Measurements from ENCODE around the gene PRICKLE1. TPM values are rescaled to one million over a fixed set of nuclear protein-coding genes. Genes with fewer than 3 reads are reported as not detected.

The PRICKLE1 gene
- total and polyA plus RNA-seq, 2 of the 13 experiments (the other 11 are each of a cell fraction or from before 2014, with no cell fraction given): not detected

DNA sequence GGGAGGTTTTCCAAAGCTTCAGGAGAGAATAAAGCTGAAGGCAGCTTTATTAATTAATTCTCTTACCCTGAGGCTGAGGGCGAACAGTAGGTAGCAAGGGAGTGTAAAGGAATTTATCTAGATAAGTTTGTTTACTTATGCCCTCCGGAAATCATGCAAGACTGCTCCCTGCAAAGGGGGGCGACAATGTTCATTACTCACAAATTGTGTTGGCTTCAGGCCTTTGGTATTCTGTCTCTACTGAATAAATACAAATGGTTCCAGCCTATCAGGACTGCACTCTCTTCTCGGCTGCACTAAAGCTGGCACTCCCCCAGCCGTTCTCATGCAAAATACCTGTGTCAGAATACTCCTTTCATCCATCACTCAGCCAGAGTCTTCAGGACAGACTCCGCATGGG is 142.8 kb downstream of the PRICKLE1 start (continued):
- TF ChIP-seq, protein P1, sequence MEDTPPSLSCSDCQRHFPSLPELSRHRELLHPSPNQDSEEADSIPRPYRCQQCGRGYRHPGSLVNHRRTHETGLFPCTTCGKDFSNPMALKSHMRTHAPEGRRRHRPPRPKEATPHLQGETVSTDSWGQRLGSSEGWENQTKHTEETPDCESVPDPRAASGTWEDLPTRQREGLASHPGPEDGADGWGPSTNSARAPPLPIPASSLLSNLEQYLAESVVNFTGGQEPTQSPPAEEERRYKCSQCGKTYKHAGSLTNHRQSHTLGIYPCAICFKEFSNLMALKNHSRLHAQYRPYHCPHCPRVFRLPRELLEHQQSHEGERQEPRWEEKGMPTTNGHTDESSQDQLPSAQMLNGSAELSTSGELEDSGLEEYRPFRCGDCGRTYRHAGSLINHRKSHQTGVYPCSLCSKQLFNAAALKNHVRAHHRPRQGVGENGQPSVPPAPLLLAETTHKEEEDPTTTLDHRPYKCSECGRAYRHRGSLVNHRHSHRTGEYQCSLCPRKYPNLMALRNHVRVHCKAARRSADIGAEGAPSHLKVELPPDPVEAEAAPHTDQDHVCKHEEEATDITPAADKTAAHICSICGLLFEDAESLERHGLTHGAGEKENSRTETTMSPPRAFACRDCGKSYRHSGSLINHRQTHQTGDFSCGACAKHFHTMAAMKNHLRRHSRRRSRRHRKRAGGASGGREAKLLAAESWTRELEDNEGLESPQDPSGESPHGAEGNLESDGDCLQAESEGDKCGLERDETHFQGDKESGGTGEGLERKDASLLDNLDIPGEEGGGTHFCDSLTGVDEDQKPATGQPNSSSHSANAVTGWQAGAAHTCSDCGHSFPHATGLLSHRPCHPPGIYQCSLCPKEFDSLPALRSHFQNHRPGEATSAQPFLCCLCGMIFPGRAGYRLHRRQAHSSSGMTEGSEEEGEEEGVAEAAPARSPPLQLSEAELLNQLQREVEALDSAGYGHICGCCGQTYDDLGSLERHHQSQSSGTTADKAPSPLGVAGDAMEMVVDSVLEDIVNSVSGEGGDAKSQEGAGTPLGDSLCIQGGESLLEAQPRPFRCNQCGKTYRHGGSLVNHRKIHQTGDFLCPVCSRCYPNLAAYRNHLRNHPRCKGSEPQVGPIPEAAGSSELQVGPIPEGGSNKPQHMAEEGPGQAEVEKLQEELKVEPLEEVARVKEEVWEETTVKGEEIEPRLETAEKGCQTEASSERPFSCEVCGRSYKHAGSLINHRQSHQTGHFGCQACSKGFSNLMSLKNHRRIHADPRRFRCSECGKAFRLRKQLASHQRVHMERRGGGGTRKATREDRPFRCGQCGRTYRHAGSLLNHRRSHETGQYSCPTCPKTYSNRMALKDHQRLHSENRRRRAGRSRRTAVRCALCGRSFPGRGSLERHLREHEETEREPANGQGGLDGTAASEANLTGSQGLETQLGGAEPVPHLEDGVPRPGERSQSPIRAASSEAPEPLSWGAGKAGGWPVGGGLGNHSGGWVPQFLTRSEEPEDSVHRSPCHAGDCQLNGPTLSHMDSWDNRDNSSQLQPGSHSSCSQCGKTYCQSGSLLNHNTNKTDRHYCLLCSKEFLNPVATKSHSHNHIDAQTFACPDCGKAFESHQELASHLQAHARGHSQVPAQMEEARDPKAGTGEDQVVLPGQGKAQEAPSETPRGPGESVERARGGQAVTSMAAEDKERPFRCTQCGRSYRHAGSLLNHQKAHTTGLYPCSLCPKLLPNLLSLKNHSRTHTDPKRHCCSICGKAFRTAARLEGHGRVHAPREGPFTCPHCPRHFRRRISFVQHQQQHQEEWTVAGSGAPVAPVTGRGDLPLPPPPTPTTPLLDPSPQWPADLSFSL (CRISPR knock-in tag; IDR thresholded peaks at IDR 0.05): no peak
- TF ChIP-seq KDM5A (IDR thresholded peaks at IDR 0.05; ENCODE audit: borderline replicate concordance, low read length) (no peak), FOXK1 (CRISPR knock-in tag; IDR thresholded peaks at IDR 0.05; ENCODE audit: borderline replicate concordance, low read depth) (no peak), ZNF121 (CRISPR knock-in tag; IDR thresholded peaks at IDR 0.05) (no peak), RXRB (CRISPR knock-in tag; IDR thresholded peaks at IDR 0.05; ENCODE audit: borderline replicate concordance) (no peak), ZNF558 (CRISPR knock-in tag; IDR thresholded peaks at IDR 0.05; ENCODE audit: borderline replicate concordance) (no peak), XRCC5 (optimal IDR thresholded peaks at IDR 0.05; ENCODE audit: low read length) (no peak), ZSCAN20 (CRISPR knock-in tag; IDR thresholded peaks at IDR 0.05; ENCODE audit: borderline replicate concordance) (no peak), ZNF556 (CRISPR knock-in tag; IDR thresholded peaks at IDR 0.05; ENCODE audit: borderline replicate concordance) (no peak)
- TF ChIP-seq, protein P2, sequence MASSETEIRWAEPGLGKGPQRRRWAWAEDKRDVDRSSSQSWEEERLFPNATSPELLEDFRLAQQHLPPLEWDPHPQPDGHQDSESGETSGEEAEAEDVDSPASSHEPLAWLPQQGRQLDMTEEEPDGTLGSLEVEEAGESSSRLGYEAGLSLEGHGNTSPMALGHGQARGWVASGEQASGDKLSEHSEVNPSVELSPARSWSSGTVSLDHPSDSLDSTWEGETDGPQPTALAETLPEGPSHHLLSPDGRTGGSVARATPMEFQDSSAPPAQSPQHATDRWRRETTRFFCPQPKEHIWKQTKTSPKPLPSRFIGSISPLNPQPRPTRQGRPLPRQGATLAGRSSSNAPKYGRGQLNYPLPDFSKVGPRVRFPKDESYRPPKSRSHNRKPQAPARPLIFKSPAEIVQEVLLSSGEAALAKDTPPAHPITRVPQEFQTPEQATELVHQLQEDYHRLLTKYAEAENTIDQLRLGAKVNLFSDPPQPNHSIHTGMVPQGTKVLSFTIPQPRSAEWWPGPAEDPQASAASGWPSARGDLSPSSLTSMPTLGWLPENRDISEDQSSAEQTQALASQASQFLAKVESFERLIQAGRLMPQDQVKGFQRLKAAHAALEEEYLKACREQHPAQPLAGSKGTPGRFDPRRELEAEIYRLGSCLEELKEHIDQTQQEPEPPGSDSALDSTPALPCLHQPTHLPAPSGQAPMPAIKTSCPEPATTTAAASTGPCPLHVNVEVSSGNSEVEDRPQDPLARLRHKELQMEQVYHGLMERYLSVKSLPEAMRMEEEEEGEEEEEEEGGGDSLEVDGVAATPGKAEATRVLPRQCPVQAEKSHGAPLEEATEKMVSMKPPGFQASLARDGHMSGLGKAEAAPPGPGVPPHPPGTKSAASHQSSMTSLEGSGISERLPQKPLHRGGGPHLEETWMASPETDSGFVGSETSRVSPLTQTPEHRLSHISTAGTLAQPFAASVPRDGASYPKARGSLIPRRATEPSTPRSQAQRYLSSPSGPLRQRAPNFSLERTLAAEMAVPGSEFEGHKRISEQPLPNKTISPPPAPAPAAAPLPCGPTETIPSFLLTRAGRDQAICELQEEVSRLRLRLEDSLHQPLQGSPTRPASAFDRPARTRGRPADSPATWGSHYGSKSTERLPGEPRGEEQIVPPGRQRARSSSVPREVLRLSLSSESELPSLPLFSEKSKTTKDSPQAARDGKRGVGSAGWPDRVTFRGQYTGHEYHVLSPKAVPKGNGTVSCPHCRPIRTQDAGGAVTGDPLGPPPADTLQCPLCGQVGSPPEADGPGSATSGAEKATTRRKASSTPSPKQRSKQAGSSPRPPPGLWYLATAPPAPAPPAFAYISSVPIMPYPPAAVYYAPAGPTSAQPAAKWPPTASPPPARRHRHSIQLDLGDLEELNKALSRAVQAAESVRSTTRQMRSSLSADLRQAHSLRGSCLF (CRISPR knock-in tag; IDR thresholded peaks at IDR 0.05; ENCODE audit: borderline replicate concordance): no peak
- TF ChIP-seq, protein P3, sequence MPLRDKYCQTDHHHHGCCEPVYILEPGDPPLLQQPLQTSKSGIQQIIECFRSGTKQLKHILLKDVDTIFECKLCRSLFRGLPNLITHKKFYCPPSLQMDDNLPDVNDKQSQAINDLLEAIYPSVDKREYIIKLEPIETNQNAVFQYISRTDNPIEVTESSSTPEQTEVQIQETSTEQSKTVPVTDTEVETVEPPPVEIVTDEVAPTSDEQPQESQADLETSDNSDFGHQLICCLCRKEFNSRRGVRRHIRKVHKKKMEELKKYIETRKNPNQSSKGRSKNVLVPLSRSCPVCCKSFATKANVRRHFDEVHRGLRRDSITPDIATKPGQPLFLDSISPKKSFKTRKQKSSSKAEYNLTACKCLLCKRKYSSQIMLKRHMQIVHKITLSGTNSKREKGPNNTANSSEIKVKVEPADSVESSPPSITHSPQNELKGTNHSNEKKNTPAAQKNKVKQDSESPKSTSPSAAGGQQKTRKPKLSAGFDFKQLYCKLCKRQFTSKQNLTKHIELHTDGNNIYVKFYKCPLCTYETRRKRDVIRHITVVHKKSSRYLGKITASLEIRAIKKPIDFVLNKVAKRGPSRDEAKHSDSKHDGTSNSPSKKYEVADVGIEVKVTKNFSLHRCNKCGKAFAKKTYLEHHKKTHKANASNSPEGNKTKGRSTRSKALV (CRISPR knock-in tag; IDR thresholded peaks at IDR 0.05): no peak
- TF ChIP-seq, protein P4, sequence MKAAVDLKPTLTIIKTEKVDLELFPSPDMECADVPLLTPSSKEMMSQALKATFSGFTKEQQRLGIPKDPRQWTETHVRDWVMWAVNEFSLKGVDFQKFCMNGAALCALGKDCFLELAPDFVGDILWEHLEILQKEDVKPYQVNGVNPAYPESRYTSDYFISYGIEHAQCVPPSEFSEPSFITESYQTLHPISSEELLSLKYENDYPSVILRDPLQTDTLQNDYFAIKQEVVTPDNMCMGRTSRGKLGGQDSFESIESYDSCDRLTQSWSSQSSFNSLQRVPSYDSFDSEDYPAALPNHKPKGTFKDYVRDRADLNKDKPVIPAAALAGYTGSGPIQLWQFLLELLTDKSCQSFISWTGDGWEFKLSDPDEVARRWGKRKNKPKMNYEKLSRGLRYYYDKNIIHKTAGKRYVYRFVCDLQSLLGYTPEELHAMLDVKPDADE (CRISPR knock-in tag; IDR thresholded peaks at IDR 0.05): no peak
